Measurements from ENCODE around the gene PRPF40B.
A peak's percentile ranks its signal among the peaks of the same experiment; 100 is the strongest.
"Not testable (repeated sequence)": the region's sequence is repeated elsewhere in the genome, so short reads cannot be mapped to it uniquely, and the experiment has no call there.

PRPF40B gene

DNA sequence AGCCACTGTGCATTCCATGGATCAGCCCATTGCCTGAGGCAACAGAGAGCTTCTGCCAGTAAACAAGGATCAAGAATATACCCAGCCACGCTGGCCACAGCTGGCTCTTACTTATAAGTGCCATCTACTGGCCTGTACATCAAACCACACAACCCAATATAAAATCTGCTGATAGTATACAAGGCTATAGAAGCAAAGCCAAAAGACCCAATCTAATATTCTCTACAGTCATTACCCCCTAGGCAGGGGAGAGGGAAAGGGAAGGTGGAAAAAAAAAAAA lies 13.5 kb upstream of the PRPF40B start:
- no peak for DNase-seq

GRCh38 chr12:49610785-49611184 lies 12.6 kb upstream of the PRPF40B start:
- DNase-seq: not testable (repeated sequence)

GRCh38 chr12:49612210-49612609 lies 11.2 kb upstream of the PRPF40B start:
- no peak for DNase-seq

DNA sequence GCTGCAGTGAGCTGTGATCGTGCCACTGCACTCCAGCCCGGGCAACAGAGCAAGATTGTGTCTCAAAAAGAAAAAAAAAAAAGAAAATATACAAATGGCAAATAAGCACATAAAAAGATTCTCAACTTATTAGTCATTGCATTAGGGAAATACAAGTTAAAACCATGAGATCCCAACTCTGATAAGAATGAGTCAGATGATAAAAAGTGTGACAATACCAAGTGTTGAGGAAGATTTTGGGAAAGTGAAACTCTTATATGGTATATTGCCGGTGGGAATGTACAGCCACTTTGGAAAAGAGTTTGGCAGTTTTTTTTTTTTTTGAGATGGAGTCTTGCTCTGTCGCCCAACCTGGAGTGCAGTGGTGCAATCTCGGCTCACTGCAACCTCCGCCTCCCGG lies 7.6 kb upstream of the PRPF40B start:
- DNase-seq: no peak

DNA sequence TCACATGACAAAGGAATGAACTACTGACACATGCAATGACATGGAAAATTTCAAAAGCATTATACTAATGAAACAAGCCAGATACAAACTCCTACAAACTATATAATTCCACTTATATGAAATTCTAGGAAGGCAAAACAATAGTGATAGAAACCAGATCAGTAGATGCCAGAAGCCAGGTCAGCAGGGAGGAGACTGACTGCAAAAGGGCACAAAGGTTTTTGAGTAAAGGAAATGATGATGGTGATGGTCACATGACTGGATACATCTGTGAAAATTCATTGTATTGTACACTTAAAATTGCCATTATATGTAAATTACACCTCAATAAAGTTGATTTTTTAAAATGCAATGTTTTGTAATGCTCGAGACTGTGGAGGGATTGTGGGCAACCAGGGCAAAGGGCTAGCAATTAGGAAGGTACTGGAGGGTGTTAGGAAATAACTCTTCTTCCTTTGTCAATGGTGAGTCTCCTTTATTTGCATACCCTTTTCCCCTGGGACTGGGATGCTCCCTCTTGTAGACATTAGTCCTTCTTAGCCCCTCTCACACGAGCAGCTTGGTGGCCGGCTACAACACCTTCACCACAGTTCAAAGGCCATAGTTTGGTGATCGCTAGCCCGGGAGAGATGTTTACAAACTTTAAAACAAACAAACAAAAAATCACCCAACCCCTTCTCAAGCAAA lies 6.7 kb upstream of the PRPF40B start:
- DNase-seq: no peak

- DNase-seq: no peak
Observed at GRCh38 chr12:49618576-49618975, 4.8 kb upstream of the PRPF40B start.

DNA sequence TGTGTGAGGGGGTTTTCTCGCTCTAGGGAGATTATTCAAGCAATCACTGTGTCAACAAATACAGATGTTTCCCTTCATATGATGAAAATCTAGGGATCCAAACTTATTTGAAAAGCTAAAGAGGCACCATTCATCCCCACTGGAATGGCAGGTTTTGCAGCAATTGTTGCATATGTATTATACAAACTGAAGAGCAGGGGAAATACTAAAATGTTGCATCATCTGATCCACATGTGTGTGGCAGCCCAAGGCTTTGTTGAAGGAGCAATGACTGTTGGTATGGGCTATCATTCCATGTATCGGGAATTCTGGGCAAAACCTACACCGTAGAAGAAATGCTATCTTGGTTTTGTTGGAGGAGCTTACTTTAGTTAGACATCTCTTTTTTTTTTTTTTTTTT lies 4.1 kb upstream of the PRPF40B start:
- DNase-seq: no peak

DNA sequence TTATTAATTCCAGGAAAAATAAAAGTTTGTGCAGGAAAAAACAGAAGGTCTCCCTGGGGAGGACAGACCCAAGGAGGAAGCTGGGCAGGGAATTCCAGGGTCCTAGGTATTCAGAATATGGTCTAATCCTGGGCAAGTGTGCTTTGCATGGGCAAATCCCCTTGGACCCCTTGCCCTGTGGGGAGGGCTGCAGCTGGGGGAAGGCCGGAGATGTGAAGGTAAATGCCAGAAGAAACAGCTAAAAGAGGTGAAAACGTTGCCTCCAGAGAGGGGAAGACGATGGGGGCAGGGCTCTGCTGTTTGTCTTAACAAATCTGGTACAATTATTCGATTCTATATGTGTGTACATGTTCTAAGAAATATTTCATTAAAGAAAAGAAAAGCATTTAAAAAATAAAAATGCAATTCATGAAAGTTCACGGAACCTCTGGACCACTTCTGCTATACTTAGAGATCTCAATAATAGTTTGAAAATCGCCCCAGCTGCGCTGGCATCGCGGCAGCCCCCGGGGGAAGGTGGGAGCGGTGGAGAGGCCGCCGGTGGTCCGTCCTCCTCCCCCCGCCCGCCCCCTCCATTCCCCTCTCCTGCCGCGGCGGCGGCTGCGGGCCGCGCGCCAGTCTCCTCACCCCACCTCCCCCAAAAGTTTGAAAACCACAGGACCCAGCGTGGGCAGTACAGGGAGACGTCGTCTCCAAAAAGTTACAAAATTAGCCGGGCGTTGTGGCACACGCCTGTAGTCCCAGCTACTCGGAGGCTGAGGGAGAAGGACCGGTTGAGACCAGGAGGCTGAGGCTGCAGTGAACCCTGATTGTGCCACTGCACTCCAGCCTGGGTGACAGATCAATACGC lies 1.5 kb upstream of the PRPF40B start:
- peak; percentile 28 for DNase-seq

- DNase-seq: peak; percentile 32
Observed at GRCh38 chr12:49622501-49623141, 740 bp upstream of the PRPF40B start.

GRCh38 chr12:49624921-49625577 lies 1.7 kb downstream of the PRPF40B start:
- DNase-seq: no peak

DNA sequence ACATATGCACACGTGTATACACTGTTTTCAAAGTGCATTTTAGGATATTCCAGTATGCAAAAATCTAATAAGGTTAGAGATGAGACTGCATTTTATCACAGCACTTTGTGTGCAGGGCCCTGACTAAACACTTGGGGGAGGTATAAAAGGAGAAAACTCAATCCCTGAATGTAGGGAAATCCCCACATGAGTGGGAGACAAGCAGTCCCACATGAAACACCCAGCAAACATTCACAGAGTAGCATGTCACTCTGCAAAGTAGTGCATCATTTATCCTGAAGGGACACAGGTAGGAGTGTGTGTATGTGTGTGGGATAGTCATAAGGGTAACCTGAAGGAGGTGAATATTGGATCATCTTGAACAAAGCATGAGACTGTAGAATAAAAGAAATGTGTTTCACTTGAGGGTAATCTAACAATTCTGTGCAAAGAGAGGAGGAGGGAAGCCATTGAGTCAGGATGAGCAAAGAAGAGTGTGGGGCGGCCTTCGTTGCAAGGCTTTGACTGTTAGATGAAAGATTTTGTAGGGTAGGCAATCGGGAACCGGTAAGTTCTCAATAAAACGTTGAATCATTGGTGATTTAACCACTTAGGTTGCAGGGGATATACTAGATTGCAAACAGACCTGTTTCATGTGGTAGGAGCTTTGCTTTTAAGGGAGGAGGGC lies 2.9 kb downstream of the PRPF40B start:
- no peak for DNase-seq

- no peak for DNase-seq
Observed at GRCh38 chr12:49626836-49627235, 3.5 kb downstream of the PRPF40B start.

DNA sequence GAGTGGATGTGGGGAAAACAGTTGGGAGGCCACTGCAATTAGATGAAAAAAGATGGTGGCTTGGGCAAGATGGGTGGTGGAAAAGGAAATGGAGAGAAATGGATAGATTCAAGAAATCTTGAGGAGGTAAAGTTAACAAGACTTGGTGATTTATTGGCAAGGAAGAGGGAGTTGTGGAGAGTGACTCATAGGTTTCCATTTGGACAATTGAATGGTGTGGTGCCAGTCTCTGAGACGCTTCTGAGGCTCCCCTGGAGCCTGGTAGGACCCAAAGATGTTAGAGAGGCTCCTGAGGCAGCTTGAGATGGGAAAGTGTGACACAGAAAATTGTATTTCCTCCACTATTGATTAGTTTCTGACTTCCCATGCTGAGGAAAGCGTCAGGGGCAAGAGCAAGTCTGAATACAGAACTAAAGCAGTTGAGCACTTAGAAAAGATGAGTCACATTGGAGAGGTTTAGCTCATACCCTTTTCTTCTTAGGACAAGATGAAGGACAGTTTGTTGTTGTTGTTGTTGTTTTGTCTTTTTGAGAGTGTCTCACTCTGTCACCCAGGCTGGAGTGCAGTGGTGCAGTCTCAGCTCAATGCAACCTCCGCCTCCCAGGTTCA lies 4.5 kb downstream of the PRPF40B start:
- no peak for DNase-seq

GRCh38 chr12:49631336-49631907 lies 8.1 kb downstream of the PRPF40B start:
- no peak for DNase-seq

- DNase-seq: no peak
Observed at GRCh38 chr12:49632401-49632800, 9.0 kb downstream of the PRPF40B start.

DNA sequence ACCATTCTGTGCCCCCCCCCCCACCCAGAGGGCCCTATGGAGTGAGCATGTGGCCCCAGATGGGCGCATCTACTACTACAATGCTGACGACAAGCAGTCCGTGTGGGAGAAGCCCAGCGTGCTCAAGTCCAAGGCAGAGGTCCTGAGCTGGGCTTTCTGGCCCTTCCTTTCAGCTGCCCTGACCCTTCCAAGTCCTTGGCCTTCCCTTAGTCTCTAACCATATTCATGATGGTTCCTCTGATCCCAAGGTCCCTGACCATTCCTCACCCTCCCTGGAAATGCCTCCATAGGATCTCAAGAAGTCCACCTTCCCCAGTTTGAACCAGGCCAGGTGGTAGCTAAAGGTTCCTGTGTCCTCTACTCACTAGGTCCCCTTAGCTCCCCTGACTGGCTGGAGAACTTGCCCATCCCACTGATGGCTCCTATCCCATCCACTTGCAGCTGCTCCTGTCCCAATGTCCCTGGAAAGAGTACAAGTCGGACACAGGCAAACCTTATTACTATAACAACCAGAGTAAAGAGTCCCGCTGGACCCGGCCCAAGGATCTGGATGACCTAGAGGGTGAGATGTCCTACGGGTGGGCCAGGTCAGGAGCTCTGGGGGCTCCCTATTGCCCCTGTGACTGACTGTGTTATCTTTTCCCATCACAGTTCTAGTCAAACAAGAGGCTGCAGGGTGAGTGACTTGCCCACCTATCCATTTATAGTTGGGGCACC lies 9.8 kb downstream of the PRPF40B start:
- no peak for DNase-seq

DNA sequence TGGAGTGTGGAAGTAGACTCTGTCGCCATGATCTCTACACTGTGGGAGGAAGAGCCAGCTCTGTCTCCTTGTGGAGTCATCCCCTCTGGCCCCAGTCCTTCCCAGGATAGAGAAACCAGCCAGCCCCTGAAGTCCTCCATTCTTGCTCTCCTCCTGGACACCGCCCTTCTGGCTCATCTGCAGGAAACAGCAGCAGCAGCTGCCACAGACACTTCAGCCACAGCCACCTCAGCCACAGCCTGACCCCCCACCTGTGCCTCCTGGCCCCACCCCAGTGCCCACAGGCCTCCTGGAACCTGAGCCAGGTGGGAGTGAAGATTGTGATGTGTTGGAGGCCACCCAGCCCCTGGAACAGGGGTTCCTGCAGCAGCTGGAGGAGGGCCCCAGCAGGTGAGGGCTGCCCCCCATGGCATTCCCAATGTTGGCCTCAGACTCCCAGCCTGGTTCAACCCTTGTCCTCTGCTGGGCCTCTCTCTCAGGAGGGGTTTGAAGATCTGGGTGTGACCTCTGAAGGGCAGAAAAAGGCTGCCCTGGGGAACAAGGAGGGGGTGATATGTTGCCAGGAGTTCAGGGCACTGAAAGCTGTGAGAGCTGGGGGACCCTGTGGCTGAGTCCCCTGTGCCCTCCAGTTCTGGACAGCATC lies 10.5 kb downstream of the PRPF40B start:
- no peak for DNase-seq

- DNase-seq: no peak
Observed at GRCh38 chr12:49635036-49635435, 11.7 kb downstream of the PRPF40B start.

DNA sequence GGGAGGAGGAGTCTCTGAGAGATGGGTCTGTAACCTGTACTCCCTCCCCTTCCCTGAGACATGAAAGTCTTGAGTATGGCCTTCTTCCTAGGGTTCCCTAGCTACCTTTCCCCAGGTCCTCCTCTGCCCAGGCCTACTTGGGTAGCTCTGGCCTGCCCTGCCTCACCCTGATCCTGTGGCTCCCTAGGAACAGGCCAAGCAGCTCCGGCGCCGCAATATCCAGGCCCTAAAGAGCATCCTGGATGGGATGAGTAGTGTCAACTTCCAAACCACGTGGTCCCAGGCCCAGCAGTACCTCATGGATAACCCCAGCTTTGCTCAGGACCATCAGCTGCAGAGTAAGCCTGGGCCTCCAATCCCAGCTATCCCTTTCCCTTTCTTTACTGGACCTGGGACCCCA lies 12.3 kb downstream of the PRPF40B start:
- DNase-seq: no peak

- DNase-seq: no peak
Observed at GRCh38 chr12:49636574-49636973, 13.2 kb downstream of the PRPF40B start.
